Endodermal cell (in vitro differentiated cells): ENCODE results near the gene DAPK1. TPM values are rescaled to one million over a fixed set of nuclear protein-coding genes. Genes with fewer than 3 reads are reported as not detected.
A peak's percentile ranks its signal among the peaks of the same experiment; 100 is the strongest.

Experiments
- DNase-seq: peaks from one replicate; pipeline ENCODE4 v3.0.0-alpha.2; 2017
- H3K27ac ChIP-seq: 2 replicates; pipeline ENCODE4 v1.5.1; 2013; ENCODE audit warnings: mild to moderate bottlenecking, low read depth, low read length, moderate library complexity
- H3K27me3 ChIP-seq: 2 replicates; pipeline ENCODE4 v1.6.1; 2013; ENCODE audit warnings: mild to moderate bottlenecking, low read length, moderate library complexity; ENCODE audit not compliant: insufficient read depth, control insufficient read depth, poor library complexity, severe bottlenecking
- H3K36me3 ChIP-seq: 2 replicates; pipeline ENCODE4 v1.7.0; 2013; ENCODE audit warnings: mild to moderate bottlenecking, low read length, moderate library complexity; ENCODE audit not compliant: control insufficient read depth, insufficient read depth
- H3K4me1 ChIP-seq: one replicate; pipeline ENCODE4 v1.7.0; 2013; ENCODE audit warnings: low read length; ENCODE audit not compliant: control insufficient read depth, insufficient read depth
- H3K4me3 ChIP-seq: 2 replicates; pipeline ENCODE4 v1.5.1; 2013; ENCODE audit warnings: mild to moderate bottlenecking, low read length, moderate library complexity
- H3K9ac ChIP-seq: 2 replicates; pipeline ENCODE4 v1.6.1; 2013; ENCODE audit warnings: mild to moderate bottlenecking, low read length, moderate library complexity; ENCODE audit not compliant: poor library complexity, severe bottlenecking; ENCODE audit errors: extremely low read depth
- H3K9me3 ChIP-seq: 2 replicates; pipeline ENCODE4 v1.6.1; 2013; ENCODE audit warnings: mild to moderate bottlenecking, low read length, moderate library complexity; ENCODE audit not compliant: control insufficient read depth
- H3K27ac Mint-ChIP-seq: 2 replicates; pipeline ENCODE4 v1.8.0; 2020; ENCODE audit warnings: mixed read lengths
- H3K27me3 Mint-ChIP-seq: 2 replicates; pipeline ENCODE4 v1.8.0; 2021; ENCODE audit warnings: mild to moderate bottlenecking, mixed read lengths; ENCODE audit not compliant: insufficient read depth
- H3K36me3 Mint-ChIP-seq: 2 replicates; pipeline ENCODE4 v1.8.0; 2020; ENCODE audit warnings: low read depth, mixed read lengths
- H3K4me1 Mint-ChIP-seq: 2 replicates; pipeline ENCODE4 v1.8.0; 2020; ENCODE audit warnings: mixed read lengths
- H3K4me3 Mint-ChIP-seq: 2 replicates; pipeline ENCODE4 v1.8.0; 2020; ENCODE audit warnings: mild to moderate bottlenecking, moderate library complexity, mixed read lengths
- H3K9me3 Mint-ChIP-seq: 2 replicates; pipeline ENCODE4 v1.8.0; 2020; ENCODE audit warnings: mild to moderate bottlenecking, mixed read lengths
- CTCF ChIP-seq: fragments of 200-600 bp; sonication (generic); conservative IDR thresholded peaks from 2 replicates; pipeline ENCODE4 v1.5.0; 2021; ENCODE audit warnings: antibody characterized with exemption, mild to moderate bottlenecking
- WGBS, 2 experiments: methylation state at CpG; one replicate each; pipeline versions ENCODE4 v1.1.5 to v1.1.7; 2013; ENCODE audit warnings: missing lambda C conversion rate in 2 of 2, mixed read lengths in 1 of 2; ENCODE audit not compliant: insufficient coverage in 1 of 2, insufficient read length in 1 of 2; 5-methylcytosine and 5-hydroxymethylcytosine counted together
- total RNA-seq, 2 donors: library from RNA; stranded (reverse); fragmentation: NEBNext Ultra II Directional in 1 of 2; extraction: Animal tissue kit (Norgen Biotek cat#: 25700) in 1 of 2; gene quantifications; 2 replicates in 1 of 2; 3 replicates in 1 of 2; pipeline ENCODE4 v1.2.1, GENCODE V29; 2021

DAPK1 gene
- total RNA-seq, 2 donors from 2014 or later, result 117 to 139 TPM

GRCh38 chr9:87694236-87694755 is 196.6 kb downstream of the DAPK1 start:
- 94 to 100% methylated on average over 1 to 3 of the region's 3 CpGs for whole genome bisulfite sequencing, 2 experiments
- Histone ChIP-seq H3K27ac (no peak overlapping the region), H3K27me3 (no peaks in the 10 kb centered on the region), H3K9ac (no peak overlapping the region), H3K4me3 (no peak overlapping the region), H3K4me1 (no peaks in the 10 kb centered on the region), H3K36me3 (peaks cover 78% of the 10 kb centered on the region), H3K9me3 (peaks cover 13% of the 10 kb centered on the region)
- H3K36me3 Mint-ChIP-seq, result peaks cover 84% of the 10 kb centered on the region
- H3K9me3 Mint-ChIP-seq, result no peaks in the 10 kb centered on the region
- no peak overlapping the region for H3K4me3 Mint-ChIP-seq
- DNase-seq, result peak; percentile 35
- H3K27me3 Mint-ChIP-seq, result no peaks in the 10 kb centered on the region
- TF ChIP-seq CTCF, result no peak
- no peak overlapping the region for H3K27ac Mint-ChIP-seq
- no peaks in the 10 kb centered on the region for H3K4me1 Mint-ChIP-seq

GRCh38 chr9:87695523-87695922 is 197.9 kb downstream of the DAPK1 start:
- H3K9me3 ChIP-seq, result peaks cover 13% of the 10 kb centered on the region
- no peak for TF ChIP-seq CTCF
- no peaks in the 10 kb centered on the region for H3K4me1 Mint-ChIP-seq
- no peak for DNase-seq
- peak overlapping the region; percentile 8 for H3K27ac Mint-ChIP-seq
- peaks cover 83% of the 10 kb centered on the region for H3K36me3 ChIP-seq
- H3K4me3 Mint-ChIP-seq, result no peak overlapping the region
- no peaks in the 10 kb centered on the region for H3K9me3 Mint-ChIP-seq
- H3K27me3 ChIP-seq, result no peaks in the 10 kb centered on the region
- H3K4me3 ChIP-seq, result no peak overlapping the region
- no peak overlapping the region for H3K9ac ChIP-seq
- no peaks in the 10 kb centered on the region for H3K4me1 ChIP-seq
- no peak overlapping the region for H3K27ac ChIP-seq
- H3K27me3 Mint-ChIP-seq, result no peaks in the 10 kb centered on the region
- 84% methylated on average over 1 of the region's 1 CpG; no CpG with 5 or more reads in 1 of the 2 experiments for WGBS, 2 experiments
- peaks cover 83% of the 10 kb centered on the region for H3K36me3 Mint-ChIP-seq

- H3K27me3 ChIP-seq, result no peaks in the 10 kb centered on the region
- peaks cover 2% of the 10 kb centered on the region for H3K4me1 Mint-ChIP-seq
- H3K9ac ChIP-seq, result no peak overlapping the region
- TF ChIP-seq CTCF, result no peak
- H3K36me3 ChIP-seq, result peaks cover 85% of the 10 kb centered on the region
- H3K36me3 Mint-ChIP-seq, result peaks cover 79% of the 10 kb centered on the region
- no peaks in the 10 kb centered on the region for H3K9me3 Mint-ChIP-seq
- H3K27ac Mint-ChIP-seq, result peak overlapping the region; percentile 21
- peaks cover 10% of the 10 kb centered on the region for H3K9me3 ChIP-seq
- no peaks in the 10 kb centered on the region for H3K27me3 Mint-ChIP-seq
- WGBS, 2 experiments, result 95 to 96% methylated on average over 3 to 7 of the region's 7 CpGs
- no peaks in the 10 kb centered on the region for H3K4me1 ChIP-seq
- DNase-seq, result no peak
- H3K4me3 ChIP-seq, result no peak overlapping the region
- no peak overlapping the region for H3K27ac ChIP-seq
- no peak overlapping the region for H3K4me3 Mint-ChIP-seq
Measured at GRCh38 chr9:87696641-87697040, 199.0 kb downstream of the DAPK1 start.
